HG03432 (cell line): Measurements from ENCODE around the gene NOSIP.

Experiments used
- ATAC-seq: cut with Tn5 transposase; IDR thresholded peaks from one replicate; pipeline ENCODE4 v1.9.1; 2021; ENCODE audit warnings: mild to moderate bottlenecking, moderate library complexity; ENCODE audit not compliant: unreplicated experiment

NOSIP gene

DNA sequence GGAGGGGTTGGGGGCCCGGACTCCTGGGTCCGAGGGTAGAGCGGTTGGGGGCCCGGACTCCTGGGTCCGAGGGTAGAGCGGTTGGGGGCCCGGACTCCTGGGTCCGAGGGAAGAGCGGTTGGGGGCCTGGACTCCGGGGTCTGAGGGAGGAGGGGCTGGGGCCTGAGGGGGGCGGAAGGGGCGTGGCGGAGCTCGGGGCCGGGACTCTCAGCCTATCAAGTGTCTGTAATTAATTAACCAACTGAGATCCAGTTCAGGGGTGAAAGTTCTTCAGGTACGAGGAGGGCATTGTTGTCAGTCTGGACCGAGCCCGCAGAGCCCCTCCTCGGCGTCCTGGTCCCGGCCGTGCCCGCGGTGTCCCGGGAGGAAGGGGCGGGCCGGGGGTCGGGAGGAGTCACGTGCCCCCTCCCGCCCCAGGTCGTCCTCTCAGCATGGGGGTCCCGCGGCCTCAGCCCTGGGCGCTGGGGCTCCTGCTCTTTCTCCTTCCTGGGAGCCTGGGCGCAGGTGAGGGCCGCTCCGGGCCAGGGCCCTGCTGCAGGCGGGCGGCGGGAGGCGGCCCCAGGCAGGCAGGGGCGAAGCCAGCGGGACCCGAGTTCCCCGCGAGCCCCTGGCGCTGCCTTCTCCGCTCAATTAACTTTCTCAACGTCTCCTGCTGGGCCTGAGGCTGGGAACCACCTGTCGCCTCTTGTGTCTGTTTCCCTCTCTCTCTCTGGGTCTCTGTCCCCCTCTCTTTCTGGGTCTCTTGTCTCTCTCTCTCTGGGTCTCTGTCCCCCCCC is 67.2 kb downstream of the NOSIP start:
- no peak for ATAC-seq

DNA sequence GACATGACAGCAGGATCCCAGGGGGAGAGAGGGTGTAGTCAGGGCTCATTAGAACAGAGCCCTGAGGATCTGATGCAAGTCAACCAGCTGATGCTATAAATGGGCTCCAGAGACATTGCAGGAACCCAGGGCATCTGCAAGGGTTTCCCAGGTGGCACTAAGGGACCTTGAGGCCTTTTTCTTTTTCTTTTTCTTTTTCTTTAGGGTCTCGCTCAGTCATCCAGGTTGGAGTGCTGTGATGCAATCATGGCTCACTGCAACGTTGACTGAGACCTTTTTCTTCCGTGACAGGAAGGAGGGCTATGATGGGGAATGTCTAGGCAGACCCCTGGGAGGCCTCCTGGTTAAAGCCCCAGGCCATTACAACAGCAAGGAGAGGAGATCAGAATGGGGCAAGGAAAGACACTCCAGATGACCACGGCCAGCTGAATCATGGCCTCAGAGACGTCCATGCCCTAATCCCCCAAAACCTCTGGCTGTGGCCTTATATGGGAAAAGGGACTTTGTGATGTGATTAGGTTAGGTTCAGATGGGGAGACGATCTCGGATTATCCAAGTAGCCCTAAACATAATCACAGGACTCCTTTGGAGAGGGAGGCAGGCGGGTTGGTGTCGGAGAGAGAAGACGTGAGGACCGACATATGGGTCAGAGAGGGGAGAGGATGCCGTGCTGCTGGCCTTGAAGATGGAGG is 72.4 kb downstream of the NOSIP start:
- no peak for ATAC-seq

DNA sequence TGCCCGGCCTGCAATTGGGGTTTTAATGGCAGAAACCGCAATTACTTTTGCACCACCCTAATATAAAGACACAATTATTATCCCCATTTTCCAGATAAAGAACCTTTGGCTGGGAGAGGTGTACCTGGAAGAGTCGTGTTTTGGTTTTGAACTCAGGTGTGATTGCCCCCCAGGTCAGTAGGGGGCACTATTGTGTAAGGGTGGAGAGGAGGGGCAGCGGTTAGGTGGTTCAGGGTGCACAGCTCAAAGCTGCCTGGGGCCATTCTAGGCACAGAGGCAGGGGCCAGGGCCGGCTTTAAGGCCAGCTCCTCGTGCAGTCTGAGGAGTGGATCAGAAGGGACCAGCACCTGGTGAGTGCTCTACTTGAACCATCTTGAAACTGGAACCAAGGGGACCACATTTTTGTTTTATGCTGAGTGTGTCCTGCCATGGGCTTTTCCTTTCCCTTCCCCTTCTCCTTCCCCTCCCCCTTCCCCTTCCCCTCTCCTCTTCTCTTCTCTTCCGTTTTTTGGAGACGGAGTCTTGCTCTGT is 73.7 kb downstream of the NOSIP start:
- no peak for ATAC-seq
